HUDEP-2 (cell line): ENCODE data around the gene POPDC2.

ENCODE experiments used
- DNase-seq, 76 experiments: peaks; one replicate each; lab custom pipeline; 2025; ENCODE audit not compliant: unreplicated experiment in 76 of 76; lab: John Stamatoyannopoulos, UW

The POPDC2 gene

DNA sequence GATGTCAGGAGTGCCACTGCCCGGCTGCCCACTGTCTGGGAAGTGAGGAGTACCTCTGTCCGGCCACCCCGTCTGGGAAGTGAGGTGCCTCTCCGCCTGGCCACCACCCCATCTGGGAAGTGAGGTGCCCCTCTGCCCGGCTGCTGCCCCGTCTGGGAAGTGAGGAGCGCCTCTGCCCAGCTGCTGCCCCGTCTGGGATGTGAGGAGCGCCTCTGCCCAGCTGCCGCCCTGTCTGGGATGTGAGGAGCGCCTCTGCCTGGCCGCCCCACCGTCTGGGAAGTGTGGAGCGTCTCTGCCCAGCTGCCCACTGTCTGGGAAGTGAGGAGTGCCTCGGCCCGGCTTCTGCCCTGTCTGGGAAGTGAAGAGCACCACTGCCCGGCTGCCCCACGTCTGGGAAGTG, 13.5 kb upstream of the POPDC2 start:
- no peak for DNase-seq

DNA sequence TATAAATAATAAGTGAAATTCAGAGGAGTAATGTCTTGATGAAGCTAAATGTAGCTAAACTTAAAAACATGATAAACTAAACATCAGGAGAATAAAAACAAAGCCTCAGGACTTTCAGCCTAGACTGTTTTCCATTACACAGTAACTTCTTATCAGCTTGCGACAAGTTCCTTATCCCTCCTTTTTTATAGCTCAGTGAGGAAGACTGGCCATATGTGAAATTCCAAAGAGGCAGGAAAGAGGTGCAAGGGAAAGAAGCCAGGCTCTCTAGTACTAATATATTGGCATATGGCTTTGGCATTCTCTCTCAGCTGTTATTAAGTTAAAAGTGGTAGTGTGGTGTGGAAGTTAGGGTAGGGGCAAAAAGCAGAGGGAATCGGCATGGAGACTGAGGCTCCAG, 12.4 kb upstream of the POPDC2 start:
- no peak for DNase-seq

DNA sequence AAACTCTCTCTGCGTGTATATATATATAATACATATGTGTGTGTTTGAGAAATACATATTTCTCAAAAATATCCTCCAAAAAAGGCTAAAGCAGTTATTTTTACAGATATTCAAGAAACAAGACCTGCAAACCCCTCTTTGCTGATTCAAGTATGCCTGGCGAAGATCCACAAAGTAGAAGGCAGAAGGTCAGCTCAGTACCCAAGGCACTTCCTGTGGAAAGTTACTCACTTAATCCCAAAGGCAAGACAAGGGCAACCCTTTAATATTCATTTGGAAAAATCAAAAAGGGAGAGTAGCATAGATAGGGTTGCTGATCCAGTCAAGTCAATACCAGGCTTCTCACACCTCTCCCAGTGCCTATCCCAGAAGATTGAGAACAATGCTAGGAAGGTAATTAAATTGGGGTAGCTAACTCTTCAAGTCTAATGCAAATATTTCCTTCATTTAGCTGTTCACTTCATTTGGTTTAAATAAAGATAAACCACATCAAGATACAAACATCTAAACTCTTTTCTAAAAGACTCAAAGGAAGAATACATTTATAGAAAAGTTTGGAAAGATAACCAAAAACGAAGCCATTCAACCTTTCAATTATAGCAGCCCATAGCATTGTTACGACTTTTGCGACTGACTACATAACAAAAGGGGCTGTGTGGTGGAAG, 9.6 kb upstream of the POPDC2 start:
- DNase-seq = no peak

DNA sequence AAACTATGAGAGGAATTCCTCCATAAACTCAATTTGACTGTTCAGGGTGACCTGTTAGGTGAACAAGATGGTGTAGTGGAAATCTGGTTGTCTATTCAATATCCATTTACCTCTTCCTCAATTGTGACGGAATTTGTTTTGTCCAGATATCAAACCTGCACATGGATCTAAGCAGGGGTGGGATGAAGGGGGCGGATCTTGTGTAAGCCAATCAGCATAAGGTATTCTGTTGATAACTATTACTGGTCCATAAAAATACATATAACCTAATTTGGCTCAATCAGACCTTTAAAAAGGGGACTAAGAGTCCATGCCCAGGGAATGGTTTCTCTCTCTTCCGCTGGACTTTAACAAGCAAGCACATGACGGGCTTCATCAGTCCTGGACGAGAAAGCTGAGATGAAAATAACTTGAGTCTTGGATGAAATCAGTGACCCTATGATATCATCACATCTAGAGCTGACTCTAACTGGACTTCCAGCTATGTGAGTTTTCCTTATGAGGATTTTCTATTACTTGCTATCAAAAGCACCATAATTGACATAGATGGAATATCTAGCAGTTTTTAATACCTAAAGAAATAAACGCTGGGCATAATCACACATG, 5.7 kb upstream of the POPDC2 start:
- no peak for DNase-seq

DNA sequence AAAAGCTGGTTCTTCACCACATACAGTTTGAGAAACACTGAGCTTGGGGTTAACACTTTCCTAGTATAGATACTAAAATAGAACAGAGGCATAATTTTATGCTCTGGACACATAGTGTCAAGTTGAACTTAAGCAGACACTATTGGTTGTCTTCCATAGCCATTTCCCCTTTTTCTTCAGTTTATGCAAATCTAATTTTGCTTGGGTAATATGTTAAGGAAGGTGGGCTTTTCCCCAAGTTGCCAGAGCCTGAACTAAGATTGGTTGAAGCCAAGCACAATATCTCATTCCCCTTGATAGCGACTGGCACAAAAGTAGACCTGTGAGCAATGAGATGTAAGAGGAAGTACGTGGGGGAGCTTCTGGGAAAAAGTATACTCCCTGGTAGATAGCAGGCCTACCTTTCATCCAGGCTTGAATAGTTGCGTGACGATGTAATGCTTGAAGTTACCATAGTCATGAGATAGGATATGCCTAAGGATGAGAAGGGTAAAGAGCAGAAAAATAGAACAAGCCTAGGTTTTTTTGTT, 4.5 kb upstream of the POPDC2 start:
- DNase-seq = no peak

DNA sequence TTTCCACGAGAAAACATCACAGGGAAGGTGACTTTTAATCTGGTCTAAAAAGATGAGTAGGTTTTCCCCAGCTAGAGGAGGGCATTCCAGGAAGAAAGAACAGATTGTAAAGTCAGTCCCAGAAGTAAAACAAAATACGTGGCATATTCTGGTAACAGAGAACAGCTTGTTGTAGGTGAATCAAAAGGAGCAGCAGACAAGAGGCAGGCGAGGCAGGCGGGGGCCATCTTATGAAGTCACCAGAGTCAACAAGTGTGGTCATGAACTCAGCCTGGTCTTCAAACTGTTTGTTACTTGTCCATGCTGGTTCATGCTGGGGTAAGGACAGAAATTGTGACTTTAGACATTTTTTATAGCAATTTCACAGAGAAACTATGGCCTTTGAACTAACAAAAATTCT, 4.0 kb upstream of the POPDC2 start:
- DNase-seq = no peak

DNA sequence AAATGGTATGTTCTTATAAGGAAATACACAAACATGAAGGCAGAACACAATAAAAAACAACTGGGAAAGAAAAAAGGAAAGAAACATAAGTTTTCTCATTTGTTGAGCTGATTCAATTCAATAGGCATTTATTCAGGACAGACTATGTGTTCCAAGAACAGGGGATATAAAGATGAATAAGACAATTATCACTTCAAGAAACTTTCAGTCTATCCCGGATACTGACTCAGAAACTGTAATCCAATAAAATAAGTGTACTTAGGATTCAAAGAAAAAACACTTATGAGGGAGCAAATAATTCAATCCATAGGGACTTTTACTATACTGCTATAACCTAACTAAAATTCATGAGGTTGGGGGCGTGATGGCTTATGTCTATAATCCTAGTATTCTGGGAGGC, 3.5 kb upstream of the POPDC2 start:
- DNase-seq = no peak

DNA sequence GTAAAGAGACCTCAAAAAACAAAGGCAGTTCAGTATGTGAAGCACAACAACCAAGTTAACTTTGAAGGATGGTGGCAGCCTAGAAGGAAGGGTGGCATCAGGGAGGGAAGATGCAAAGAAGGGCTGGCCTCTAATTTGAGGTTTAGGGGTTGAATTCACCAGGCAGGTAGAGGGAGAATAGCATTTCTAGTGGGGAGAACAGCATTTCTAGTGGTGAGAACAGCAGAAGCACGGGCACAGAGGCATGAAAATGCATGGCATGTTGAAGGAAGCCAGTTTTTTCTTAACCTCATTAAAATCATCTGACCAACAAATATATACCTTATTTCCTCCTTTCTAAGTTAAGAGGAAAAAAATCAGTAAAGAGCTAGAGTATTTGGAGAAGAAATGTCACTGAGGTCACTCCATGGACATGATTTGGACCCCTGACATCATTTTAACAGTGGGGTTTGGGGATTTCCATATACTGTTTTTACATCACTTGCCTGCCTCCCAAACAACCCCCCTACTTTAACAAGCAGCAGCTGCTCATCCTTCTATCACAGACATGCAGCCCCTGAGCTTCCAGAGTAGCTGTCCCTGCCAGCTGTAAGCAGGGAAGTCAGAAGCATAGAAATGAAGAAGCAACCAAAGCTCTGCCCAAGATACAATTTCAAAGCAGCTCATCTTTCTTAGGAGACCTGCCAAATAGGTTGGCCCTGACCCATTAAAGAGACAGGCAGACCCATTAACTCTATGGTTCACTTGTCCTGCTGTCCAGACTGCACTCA, 2.4 kb upstream of the POPDC2 start:
- DNase-seq = no peak

DNA sequence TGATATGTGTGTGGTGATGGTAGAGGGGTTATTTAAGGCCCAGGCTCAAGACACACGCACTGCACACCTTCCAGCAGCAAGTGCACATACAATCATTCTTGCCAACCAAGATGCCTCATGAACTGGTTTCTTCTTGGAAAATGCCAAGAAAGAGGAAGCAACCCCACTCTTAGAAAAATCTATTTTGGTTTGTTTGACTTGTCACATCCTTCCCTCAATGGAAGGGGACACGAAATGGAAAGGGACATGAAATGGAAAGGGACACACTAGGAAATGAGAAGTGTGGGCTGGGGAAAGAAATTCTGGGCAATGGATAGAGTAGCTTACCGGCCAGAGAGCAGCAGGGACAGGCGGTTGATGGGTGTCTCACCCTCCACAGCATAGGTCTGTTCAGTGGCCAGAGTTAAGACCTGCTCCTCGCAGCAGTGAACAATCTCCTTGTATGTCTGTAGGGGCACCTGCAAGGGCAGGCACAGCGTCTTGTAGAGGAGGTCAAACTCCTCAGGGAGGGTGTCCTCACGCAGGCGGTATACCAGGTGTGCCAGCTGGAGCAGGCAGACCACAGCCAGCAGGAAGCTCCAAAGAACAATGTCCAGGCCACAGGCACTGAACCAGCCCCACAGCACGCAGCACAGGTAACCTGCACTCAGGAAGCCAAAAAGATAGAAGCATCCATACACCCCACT, 640 bp downstream of the POPDC2 start:
- no peak for DNase-seq

DNA sequence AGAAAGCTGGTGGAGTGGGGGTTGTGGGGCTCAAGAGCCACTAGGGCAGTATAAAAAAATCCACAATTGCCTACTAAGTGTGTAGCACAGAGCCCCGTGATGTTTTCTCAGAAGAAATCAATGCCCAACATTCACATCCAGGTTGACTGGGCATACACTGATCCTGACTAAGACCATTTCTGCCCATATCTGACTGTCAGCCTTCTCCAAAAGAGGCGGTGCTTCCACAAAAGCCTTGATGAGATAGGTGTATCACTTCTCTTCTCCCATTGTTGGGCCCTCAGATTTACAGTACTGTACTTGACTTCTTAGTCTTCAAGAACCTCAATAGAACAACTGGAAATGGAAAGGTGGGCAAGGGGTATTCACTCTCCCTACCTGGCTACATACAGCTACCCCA, 1.4 kb downstream of the POPDC2 start:
- no peak for DNase-seq

DNA sequence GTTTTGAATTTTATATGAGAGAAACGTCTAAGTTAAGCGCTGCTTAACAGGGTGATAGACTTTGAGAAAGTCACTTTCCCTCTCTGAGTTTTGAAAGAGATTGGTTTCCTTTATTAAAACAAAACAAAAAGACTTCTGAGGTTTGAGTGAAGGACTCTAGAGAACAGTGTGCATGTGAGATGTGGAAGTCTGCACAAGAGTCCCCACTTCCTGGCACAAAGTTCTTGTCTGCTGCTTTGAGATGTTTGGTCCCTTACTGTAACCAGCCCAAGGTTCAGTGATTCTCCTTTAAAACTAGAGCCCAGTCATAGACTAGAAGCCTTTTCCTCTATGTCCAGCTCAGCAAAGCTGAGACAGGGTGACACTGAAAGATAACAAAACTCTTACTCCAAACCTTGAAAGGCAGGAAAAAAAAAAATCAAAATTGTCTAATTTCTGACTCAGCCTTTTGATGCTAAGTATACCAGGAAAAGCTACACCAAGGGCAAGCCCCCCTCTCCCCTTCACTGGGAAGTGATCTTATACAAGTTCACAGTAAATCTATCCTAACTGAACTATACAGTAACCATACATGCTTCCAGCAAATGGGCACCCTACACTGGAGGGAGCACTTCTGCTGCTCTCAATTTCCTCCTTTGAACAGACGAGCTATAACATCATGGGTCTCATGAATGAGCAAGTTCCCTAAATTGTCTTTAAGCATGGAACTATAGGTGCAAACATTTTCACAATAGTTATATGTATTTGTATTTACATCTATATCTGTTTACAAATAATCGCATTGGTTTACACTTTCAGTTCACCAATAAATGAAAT, 2.3 kb downstream of the POPDC2 start:
- DNase-seq = no peak

DNA sequence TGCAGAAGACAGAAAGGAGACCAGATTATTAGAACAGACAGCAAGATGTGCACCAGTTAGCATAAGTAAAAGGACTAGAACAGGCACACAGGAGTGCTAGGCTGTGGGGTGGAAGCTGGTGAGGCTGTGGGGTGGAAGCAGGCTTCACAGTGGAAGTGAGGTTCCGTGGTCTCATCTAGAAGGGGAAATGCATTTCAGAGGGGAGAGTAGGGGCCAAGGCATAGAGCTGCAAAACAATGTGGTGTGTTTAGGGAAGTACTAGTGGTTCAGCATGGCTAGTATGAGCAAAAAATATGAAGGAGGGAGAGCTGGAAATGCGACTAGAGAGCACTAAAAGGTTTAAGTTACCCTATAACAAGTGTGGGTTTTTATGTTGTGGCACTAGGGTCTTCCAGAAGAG, 6.5 kb downstream of the POPDC2 start:
- no peak for DNase-seq

DNA sequence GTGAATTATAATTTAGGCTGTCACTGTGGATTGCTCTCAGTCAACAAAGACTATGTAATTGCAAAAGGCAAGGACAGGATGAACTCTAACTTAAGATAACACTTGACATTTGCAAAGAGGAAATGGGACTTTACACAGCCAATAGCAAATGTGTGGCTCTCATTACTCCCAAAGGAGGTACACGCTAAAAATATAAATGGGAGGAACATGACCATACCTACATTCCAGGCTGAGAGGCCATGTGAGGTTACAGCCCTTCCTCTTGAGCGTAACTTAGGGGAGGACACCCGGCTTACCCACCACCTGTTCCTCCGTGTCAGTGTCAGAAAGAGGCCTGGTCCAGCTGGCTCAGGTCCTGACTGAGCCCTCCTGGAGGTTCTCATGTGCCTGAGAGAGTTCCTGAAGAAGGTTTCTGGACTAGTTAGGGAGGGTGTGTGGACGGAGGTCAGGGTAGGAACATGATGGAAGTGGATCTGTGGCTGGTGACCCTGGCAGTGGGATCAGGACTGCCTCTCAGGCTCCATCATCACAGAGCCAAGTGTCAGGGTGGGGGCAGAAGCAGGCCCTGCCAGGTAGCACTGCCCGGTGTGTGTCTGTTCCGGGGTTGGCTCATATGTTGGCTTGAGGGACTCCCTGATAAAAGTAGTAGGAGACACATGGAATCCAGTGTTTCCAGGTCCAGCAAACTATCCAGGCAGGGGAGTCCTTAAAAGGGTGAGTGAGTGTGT, 7.9 kb downstream of the POPDC2 start:
- DNase-seq = no peak

DNA sequence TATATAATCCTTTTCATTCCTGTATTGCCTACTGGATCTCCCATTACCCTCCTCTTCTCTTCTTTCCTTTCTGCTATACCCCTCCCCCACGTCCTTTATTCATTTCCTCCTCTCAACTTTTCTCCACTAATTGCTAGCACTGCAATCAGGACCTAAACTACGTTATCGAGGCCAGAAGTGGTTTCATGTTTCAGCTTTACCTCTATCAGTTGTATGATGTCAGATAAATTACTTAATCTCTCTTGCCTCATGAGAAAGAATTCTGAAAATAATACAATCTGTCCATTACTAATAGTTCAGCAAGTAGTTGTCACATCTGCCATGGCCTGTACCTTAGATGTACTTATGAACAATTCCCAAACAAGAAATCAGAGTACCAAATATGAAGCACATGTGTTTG, 10.6 kb downstream of the POPDC2 start:
- no peak for DNase-seq

DNA sequence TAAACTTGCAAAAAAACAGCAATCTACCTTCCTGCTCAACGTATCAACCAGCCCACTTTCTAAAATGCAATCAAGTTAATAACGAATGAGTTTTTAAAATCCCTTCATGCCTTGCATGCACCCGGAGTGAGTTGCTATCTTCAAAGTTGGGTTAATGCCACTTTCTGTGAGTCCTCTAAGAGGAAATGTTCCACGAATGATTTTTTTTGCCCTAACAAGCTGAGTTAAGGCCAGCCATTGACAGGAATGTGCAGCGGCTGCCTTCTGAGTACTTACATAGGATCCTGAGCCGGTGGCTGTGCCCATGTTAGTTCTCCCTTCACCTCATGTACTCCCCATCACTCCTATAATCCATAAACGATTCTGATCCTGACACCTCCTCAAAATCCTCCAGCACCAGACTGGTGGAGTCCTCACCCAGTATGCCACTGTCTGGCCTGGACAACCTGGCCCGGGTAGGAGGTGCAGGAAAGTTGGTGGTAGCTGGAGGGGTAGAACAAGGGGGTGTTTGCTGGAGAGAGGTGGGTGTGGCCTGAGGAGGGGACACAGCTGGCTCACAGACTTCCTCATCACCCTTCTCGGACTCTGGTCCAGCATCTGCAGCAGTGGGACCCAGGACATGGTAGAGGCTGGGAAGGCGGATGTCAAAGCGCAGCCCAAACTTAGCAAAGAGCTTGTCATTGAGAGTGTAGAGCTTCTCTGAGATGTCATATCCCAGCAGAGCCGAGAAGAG, 12.4 kb downstream of the POPDC2 start:
- DNase-seq = no peak

DNA sequence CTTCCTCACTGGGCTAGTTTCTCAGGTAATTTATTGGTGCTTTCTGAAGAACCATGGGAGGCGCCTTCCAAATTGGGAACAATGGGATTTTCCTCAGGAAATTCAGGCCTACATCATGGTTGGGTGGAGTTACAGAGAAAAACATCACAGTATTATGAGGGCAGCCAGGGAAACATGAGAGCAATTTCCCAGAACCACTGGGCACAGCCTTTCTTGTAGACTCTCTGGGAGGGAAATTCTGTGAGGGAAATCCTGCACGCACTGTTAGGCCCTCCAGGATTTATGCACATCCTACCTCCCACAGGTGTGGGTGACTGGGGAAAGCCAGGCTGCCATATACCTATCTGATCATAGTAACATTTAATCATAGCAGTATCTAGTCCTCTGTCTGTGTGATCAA, 13.2 kb downstream of the POPDC2 start:
- no peak for DNase-seq

DNA sequence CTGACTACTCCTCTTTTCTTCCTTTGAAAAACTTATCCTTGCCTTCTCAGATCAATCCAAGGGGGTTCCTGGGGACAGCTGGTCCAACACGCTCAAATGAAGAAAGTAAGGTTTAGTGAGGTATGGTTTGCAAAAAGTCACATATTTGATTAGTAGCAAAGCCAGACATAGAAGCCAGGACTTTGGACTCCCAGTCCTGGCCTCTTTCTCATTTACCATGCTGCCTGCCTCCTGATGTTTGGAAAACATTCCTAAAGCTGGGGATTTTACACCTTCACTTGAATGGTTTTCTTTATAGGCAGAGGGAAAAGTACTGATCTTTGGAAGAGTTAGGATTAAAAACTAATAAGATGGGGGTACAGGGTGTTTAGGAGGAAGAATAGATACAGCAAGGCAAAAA, 14.6 kb downstream of the POPDC2 start:
- DNase-seq = no peak

DNA sequence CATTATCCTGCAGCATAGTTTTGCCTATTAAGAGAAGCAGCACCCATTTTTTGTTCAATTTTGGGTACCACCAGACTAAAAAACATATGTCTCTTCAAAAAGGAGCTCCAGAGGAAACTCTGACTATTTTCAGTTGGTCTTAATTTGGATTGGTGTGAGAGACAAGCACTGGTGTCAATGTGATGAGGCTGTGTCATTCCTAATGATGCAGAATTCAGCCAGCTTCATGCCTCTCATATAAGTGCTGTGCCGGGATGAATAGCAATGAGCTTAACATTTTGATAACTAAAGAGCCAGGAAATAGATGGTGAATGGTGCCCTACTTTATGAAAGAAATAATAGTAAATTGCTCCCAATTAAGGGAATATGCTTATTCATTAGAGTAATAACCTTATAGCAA, 15.9 kb downstream of the POPDC2 start:
- DNase-seq = no peak

DNA sequence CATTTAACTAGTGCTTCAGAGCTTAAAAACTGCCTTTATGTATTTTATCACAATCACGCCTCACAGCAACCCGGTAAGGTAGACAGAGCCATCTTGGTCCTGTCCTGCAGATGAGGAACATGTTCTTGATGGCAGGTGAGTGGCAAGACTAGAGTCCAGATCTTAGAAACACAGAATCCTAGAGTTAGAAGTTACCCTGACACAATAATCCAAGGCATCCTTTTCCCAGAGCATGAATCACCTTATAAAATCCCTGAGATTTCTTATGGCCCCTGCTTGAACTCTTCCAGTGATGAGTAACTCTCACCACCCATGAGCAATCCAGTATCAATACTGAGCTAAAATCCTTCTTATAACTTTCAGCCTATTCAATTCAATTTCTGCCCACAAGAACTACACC, 16.9 kb downstream of the POPDC2 start:
- DNase-seq = no peak
